ENCODE data around the gene GREB1L. TPM values are rescaled to one million over a fixed set of nuclear protein-coding genes. Genes with fewer than 3 reads are reported as not detected.

Gene GREB1L
- total and polyA plus RNA-seq, 9 of the 15 experiments (the other 6 are each of a cell fraction or from before 2014, with no cell fraction given): 0.03 TPM; not detected in 8

DNA sequence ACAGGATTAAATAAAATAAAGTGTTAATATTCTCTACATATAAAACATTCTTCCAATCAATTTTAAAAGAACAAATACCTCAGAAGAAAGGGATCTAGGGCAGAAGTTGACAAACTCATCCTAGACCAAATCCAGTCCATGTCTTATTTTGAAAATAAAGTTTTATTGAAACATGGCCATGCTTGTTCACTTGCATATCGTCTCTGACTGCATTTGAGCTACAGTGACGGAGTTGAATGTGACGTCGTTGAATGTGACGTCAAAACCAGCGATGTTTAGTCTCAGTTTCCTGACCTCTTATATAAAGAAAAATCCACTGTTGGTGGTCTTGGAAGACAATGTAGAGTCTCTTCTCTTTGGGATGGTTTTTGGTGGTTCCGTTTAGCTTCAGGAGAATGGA is 33.6 kb downstream of the GREB1L start (continued):
- TF ChIP-seq PCBP2 (IDR thresholded peaks at IDR 0.05; ENCODE audit: low read depth, low read length, poor library complexity, severe bottlenecking) (no peak), ZNF316 (IDR thresholded peaks at IDR 0.05) (no peak), POU5F1 (IDR thresholded peaks at IDR 0.05; ENCODE audit: borderline replicate concordance, low read depth, low read length, partially characterized antibody) (no peak), TARDBP (IDR thresholded peaks at IDR 0.05) (no peak), SRSF3 (IDR thresholded peaks at IDR 0.05; ENCODE audit: insufficient read depth, low read length) (no peak), IFI16 (CRISPR knock-in tag; IDR thresholded peaks at IDR 0.05) (no peak), BRCA1 (IDR thresholded peaks at IDR 0.05) (no peak), BRCA1 (CRISPR knock-in tag; IDR thresholded peaks at IDR 0.05) (no peak), CREM (IDR thresholded peaks at IDR 0.05; ENCODE audit: low read depth) (peak; percentile 79), TRIM24 (IDR thresholded peaks at IDR 0.05) (no peak), RBM39 (optimal IDR thresholded peaks at IDR 0.05; ENCODE audit: low read depth, low read length) (no peak), CBFB (CRISPR knock-in tag; IDR thresholded peaks at IDR 0.05) (no peak), BCL6 (CRISPR knock-in tag; IDR thresholded peaks at IDR 0.05) (no peak), ATF1 (CRISPR knock-in tag; IDR thresholded peaks at IDR 0.05) (no peak), ATF1 (tag; IDR thresholded peaks at IDR 0.05) (peak; percentile 73), ZEB2 (IDR thresholded peaks at IDR 0.05) (no peak), TOE1 (IDR thresholded peaks at IDR 0.05; ENCODE audit: borderline replicate concordance) (no peak), TOE1 (CRISPR knock-in tag; IDR thresholded peaks at IDR 0.05; ENCODE audit: borderline replicate concordance, low read depth) (no peak), CREB1 (IDR thresholded peaks at IDR 0.05) (peak; percentile 62), CREB1 (CRISPR knock-in tag; IDR thresholded peaks at IDR 0.05) (no peak), ERF (CRISPR knock-in tag; IDR thresholded peaks at IDR 0.05) (no peak), RAD21 (CRISPR knock-in tag; conservative IDR thresholded peaks at IDR 0.05 in 1 of 2, IDR thresholded peaks at IDR 0.05 in 1 of 2) (no peak), GATAD2A (IDR thresholded peaks at IDR 0.05) (no peak)
- TF ChIP-seq, protein P1, sequence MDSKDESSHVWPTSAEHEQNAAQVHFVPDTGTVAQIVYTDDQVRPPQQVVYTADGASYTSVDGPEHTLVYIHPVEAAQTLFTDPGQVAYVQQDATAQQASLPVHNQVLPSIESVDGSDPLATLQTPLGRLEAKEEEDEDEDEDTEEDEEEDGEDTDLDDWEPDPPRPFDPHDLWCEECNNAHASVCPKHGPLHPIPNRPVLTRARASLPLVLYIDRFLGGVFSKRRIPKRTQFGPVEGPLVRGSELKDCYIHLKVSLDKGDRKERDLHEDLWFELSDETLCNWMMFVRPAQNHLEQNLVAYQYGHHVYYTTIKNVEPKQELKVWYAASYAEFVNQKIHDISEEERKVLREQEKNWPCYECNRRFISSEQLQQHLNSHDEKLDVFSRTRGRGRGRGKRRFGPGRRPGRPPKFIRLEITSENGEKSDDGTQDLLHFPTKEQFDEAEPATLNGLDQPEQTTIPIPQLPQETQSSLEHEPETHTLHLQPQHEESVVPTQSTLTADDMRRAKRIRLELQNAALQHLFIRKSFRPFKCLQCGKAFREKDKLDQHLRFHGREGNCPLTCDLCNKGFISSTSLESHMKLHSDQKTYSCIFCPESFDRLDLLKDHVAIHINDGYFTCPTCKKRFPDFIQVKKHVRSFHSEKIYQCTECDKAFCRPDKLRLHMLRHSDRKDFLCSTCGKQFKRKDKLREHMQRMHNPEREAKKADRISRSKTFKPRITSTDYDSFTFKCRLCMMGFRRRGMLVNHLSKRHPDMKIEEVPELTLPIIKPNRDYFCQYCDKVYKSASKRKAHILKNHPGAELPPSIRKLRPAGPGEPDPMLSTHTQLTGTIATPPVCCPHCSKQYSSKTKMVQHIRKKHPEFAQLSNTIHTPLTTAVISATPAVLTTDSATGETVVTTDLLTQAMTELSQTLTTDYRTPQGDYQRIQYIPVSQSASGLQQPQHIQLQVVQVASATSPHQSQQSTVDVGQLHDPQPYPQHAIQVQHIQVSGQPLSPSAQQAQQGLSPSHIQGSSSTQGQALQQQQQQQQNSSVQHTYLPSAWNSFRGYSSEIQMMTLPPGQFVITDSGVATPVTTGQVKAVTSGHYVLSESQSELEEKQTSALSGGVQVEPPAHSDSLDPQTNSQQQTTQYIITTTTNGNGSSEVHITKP (IDR thresholded peaks at IDR 0.05; ENCODE audit: partially characterized antibody): no peak
- TF ChIP-seq, protein P2, sequence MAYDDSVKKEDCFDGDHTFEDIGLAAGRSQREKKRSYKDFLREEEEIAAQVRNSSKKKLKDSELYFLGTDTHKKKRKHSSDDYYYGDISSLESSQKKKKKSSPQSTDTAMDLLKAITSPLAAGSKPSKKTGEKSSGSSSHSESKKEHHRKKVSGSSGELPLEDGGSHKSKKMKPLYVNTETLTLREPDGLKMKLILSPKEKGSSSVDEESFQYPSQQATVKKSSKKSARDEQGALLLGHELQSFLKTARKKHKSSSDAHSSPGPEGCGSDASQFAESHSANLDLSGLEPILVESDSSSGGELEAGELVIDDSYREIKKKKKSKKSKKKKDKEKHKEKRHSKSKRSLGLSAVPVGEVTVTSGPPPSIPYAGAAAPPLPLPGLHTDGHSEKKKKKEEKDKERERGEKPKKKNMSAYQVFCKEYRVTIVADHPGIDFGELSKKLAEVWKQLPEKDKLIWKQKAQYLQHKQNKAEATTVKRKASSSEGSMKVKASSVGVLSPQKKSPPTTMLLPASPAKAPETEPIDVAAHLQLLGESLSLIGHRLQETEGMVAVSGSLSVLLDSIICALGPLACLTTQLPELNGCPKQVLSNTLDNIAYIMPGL (CRISPR knock-in tag; IDR thresholded peaks at IDR 0.05): no peak
- TF ChIP-seq, protein P3, sequence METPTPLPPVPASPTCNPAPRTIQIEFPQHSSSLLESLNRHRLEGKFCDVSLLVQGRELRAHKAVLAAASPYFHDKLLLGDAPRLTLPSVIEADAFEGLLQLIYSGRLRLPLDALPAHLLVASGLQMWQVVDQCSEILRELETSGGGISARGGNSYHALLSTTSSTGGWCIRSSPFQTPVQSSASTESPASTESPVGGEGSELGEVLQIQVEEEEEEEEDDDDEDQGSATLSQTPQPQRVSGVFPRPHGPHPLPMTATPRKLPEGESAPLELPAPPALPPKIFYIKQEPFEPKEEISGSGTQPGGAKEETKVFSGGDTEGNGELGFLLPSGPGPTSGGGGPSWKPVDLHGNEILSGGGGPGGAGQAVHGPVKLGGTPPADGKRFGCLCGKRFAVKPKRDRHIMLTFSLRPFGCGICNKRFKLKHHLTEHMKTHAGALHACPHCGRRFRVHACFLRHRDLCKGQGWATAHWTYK (CRISPR knock-in tag; IDR thresholded peaks at IDR 0.05): no peak
